Ecto neural progenitor cell (in vitro differentiated cells): ENCODE measurements around the gene DPYD.

Source experiments
- DNase-seq: peaks from one replicate; pipeline ENCODE4 v3.0.0-alpha.2; 2018; ENCODE audit warnings: low spot score

DPYD gene

DNA sequence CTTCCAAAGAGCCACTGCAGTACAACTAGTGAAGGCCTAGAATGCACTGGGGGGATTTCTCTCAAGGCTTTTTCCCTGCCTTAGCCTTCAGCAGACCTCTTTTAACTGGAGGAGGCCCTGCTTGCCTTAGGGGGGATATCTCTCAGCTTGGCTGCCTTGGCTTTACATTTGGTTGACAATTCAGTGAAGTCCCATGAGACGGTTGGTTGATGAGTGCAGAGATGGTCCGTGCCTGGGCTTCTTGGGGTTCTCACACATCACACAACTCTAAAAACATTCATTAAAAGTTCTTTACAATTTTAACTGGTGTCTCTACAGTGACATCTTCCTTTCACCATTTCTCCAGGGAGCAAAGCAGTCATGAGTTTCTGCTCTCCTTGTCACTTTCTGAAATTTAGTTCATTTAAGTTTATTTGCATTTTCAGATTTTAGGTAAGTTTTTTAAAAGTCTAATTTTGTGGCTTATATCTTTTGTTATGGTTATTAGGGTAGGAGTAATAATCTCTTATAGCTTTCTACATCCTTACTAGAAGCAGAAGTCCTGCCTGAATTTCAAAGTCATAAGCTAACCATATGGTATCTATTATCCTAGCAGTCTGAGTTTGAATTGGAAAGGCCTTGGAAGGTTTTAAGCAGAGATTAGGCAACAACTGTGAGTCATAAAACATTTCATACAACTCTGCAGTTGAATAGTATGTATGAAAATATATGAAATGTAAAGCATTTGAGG lies 487.6 kb downstream of the DPYD start:
- no peak for DNase-seq

DNA sequence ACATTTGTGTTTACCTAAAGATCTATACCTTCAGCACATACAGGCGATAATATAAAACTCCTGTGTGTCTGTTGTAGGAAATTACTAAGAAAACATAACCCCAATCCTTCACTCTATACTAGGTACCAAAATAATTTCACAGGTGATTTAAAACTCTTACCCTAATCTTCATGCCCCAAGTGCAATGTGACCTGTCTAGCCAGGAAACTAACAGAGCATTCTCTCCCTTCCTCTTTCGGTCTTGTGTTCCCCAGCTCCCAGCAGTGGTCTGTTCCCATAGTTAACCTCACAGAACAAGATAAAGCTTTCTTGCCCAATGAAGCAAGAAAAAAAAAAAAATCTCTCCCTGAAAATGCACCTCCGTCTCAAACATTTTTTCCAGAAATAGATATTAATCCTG lies 493.5 kb downstream of the DPYD start:
- DNase-seq, result no peak

DNA sequence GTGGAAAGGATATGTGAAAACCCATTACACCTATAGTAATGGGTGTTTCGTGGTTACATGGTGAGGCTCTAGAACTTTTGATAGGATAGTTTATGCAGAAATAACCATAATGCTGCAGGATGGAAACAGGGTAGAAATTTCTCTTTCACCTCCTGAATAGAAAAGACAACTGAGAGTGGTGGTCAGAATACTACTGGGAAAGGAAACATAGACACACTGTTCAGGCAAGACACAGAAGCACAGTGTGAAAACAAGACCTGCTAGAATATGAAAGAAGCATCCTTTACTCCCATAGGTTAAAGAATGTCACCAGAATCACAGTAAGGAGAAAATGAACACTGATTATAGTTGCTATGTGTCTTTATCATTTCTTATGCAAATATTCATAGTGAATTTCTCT lies 496.6 kb downstream of the DPYD start:
- DNase-seq, result no peak

DNA sequence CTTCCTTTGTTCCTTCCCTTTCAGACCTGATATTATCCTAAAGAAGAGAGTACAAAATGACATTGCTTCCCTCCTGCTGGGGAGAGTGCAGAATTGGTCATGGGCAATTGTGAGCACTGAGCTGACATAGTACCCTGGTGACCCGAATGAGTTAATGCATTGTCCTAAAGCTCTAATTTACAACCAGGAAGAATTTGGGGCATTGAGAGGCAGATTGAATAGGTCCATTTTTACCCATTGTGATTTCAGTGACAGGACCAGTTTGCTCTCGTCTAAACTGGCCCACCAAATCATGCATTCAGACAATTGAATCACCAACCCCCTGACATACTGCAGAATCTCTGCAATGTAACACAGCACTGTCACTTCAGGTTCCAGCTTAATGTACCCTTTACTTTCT lies 497.4 kb downstream of the DPYD start:
- no peak for DNase-seq

DNA sequence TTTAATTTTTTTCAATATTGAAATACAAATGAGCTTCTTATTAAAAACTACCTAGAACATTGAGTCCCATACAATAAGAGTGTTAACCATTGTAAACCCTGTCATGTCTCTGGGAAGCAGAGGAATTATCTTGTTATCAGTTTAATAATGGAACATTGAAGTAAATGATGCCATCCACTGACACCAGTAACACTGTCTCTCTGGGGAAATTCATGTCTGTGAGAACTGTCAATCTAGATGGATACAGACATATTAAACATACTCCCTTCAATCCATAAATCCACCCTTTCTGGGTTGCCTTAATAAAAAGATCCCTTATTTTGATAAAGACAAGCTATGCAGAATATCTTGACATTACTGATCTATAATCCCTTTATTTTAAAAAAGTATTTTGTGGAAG lies 503.2 kb downstream of the DPYD start:
- no peak for DNase-seq

DNA sequence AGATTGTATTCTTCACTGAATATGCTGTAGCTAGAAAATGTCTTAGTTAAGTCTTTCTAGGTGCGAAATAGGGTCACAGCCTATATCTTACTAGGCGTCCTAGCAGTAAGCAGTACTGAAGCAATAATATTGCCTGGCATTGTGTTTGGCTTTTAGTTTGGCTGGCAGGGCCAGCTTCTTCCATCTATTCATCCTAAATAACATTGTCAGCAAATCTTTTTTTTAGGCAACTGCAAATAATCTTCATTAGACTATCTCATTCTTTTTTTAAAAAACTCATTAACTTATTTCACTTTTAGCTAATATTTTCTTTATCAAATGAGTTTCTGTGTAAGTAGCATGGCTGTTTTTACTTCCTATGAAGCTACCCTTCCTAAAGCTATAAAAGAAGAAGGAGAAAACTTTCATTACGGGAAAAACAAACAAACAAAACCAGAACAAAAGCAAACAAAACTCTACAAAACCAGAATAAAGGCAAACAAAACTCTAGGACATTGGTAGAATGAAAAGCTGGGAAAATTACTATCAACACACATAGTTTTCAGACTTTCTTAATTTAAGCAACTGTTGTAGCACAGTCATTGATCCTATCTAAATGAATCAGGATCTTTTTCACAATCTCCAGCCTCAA lies 506.0 kb downstream of the DPYD start:
- no peak for DNase-seq

DNA sequence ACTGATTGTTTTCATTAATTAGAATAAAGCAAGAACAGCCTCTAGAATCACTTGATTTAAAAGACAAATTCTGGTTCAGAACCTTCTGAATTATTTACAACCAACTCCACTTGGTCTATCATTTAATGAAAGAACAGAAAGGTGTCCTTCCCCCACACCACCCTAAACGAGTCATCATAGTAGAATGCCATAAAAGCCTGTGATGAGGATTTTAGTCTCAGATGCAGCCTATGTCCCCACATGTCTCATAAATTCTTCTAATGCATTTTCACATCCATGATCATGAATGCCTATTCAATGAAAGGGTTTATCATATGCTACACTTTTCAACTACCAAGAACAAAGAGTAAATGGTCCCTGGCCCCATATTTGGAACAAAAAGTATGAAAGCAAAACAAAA lies 508.1 kb downstream of the DPYD start:
- DNase-seq, result no peak

DNA sequence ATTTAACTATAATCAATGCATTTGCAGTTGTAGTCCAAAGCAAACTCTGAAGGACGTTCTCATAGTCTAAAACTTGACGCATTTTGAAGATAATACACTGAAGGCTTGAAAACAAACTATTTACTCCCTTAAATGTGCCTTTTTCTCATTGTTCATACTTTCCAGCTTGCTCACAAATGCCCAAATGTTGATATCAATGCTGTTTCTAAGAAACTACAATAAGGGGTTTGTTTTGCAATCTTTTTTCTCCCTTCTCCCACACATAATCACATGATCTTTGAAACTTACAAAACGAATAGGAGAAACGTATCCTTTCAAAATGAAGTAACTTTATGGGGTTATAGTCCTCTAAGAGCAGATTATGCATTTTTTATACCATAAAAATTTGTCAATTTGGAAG lies 508.7 kb downstream of the DPYD start:
- DNase-seq, result no peak

DNA sequence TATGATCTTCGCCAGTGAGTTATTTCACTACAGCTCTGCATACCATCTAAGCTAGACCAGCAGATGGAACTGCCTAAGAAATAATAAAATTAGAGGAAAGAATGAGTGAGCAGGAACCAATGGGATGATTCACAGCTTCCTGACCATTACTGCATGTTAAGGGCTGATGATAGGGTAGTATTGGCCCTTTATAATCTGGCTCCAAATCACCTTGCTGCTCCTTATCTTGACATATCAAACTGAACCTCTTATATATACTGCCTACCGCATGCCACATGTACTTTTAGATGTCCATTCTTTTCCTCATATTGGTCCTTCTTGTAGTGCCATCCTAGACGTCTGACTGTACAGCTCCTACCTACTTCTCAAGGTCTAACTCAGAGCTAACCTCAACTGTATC lies 524.4 kb downstream of the DPYD start:
- DNase-seq, result no peak

DNA sequence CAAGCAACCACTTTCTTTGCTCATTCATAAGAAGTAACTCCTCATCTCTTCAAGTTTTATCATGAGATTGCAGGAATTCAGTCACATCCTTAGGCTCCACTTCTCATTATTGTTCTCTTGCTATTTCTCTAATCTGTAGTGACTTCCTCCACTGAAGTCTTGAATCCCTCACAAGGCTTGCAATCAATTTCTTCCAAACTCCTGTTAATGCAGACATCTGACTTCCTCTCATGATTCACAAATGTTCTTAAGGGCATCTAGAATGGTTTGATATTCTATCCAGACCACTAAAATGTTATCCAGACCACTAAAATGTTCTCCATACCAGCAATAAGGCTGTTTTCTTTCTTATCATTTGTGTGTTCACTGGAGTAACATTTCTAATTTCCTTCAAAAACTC lies 528.1 kb downstream of the DPYD start:
- DNase-seq, result no peak

DNA sequence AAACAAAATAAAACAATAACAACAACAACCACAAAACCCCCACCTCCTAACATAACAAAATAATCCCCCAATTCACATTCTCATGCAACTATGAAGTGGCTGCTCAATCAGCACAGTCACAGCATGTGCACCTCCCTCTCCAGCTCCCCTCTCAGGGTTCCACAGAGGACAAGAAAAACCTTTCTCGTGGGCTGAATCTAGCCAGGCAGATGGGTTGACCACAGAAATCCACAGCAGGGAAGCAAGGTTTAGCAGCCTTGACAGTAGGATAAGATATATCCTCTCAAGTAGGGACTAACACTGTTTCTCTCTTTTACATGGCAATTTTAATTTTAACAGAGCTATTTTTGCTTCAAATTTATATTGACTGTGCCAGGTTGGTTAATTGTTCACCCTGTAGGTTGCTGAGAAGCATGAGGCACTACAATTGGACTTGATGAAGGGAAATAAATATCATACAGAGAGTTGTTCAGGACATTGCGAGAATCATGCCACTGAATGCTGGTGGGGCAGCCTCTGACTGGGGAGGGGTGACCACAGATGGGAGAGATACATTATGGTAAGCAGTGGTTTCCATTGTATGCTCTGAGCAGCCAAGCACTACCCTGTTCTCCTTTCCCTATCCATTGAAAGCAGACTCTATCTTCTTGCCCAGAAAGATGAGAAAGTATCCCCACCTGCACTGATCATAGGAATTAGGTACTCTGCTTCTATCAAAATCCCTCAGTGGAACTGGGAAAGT lies 535.1 kb downstream of the DPYD start:
- DNase-seq, result no peak

DNA sequence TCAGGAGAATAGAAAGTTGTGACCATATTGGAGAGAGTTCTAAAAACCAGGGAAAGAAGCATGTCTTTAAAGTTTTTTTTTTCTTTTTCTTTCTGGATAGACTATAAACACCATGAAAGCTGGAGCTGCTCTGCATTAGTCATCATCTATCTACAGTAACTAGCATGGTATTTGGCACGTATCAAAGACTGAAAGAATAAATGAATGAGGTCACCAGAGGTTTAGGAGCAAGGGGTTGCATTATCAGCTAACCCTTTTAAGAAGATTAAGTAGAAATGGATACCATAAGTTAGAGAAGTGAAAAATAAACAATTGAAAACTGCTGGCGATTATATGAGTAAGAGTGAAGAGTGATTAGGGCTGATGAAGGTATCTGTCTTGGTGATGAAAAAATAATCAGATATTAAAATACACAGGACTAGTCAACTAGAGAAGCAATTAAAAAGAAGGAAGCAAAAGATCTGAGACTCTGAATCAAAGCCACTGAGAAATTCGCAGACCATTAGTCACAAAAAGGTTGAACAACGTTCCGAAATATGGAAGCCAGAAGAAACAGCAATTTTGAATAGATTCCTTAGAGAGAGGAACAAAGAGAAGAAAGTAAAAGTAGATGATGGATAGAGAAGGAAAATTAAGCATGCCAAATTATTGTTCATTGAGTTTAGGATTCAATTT lies 536.4 kb downstream of the DPYD start:
- no peak for DNase-seq

DNA sequence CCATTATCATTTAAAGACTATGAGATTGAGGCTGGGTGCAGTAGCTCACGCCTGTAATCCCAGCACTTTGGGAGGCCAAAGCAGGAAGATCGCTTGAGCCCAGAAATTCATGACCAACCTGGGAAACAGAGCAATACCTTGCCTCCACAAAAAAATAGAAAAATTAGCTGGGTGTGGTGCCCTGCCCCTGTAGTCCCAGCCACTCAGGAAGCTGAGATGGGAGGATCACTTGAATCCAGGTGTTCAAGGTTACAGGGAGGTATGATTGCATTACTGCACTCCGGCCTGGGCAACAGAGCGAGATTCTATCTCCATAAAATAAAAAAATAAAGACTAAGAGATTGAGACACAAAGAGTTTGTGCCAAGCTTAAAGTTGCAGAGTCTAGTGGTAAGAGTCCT lies 537.0 kb downstream of the DPYD start:
- DNase-seq, result no peak

DNA sequence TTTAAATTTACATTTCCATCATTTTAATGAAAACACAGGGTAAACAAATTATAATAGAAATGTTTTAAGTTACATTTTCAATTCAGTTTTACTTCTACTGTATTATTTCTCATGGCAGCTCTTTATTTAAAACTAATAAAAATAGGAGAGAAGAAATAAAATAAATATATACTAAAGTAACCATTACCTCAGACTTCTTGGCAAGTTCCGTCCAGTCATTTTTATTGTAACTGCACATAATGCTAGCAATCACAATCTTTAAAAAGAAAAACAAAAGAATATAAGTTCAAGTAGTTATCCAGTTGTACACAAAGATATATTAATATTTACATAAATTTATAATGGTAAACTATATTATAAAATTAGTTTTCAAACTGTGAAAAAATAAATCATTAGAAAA lies 538.6 kb downstream of the DPYD start:
- no peak for DNase-seq

DNA sequence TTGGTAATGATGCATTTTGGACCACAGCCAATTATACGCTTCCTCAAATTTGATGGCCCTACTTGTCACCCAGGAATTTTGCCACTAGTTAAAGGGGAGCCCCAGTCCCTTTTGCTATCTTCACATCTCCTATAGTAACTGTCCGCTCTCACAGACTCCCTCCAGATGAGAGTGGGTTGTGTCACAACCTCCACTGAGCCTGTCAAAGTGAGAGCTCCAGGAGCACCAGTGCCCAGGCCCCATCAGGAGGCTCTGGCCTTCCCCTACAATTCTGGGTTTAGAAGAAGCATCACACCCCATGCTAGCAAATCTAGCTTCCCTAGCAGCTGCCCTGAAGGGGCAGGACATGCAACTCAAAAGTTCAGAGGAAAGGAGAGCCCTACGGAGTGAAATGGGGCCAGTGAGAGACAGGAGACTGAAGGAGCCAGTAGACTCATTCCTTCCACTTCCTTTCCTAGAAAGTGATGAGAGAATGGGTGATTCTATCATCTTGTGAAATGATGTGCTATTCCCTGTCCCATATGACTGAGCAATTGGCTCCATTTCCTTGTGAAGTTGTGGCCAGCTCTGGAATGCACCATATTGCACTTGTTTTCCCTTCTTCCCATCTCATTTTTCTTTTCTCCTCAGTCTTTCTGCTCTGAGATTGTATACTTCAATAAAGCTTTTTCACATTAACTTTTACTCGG lies 541.3 kb downstream of the DPYD start:
- DNase-seq, result no peak

DNA sequence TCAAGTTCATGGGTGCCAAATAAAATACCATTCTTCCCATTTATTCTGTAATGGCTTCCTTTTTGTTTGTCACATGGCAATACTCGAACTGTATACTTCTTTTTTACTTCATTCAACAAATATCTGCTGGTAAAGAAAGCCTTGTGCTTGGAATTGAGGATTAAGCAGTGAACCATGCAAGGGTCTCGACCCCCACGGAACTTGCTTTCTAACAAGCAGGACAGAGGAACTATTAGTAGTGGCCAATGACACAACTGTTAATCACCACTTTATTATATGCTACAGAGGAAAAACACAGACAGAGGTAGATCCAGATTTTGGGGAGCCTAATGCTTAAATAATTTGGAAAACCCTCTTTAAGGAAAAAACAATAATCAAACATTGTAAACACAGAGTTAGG lies 542.2 kb downstream of the DPYD start:
- DNase-seq, result no peak

DNA sequence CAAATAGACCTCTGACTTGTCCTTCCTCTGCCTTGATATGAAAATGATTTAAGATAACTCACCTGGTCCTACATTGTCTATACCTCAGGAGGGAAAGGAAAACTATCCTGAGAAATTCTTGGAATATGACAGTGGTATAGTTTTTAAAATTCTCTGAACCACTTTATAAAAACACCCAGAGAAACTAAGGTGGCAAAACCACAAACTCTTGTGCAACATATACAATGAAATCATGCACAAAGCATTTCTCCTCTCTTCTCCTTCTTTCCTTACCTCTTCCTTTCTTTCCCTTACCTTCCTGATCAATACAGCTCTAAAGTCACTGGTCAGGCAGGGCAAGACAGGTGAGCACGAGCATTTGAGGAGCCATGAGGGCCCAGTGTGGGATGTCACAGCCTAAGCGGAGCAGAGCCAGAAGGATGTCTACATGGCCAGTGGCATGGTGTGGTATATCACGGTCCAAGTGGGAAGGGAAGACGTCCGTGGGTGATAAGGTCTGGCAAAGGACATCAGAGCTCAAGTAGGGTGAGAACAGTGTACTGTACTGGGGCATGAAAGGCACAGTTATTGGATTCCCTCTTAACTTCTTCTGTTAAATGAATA lies 543.3 kb downstream of the DPYD start:
- DNase-seq, result no peak

DNA sequence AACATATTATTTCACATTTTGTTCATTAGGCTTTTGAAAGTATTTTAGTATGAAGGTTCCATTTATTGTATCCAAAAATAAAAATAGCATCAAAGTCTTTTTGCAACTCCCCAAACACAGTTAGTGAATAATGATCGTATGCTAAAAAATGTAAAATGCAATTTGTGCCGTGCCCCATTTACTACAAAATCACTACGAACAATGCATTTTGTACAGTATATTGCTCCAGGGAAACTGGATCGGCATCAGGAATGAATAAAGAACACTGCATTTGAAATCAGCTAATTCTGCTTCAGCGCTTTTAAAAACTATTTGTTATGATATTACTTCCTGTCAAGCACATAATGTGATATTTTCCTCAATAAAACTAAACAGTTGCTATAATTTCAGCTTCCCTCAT lies 547.8 kb downstream of the DPYD start:
- no peak for DNase-seq

DNA sequence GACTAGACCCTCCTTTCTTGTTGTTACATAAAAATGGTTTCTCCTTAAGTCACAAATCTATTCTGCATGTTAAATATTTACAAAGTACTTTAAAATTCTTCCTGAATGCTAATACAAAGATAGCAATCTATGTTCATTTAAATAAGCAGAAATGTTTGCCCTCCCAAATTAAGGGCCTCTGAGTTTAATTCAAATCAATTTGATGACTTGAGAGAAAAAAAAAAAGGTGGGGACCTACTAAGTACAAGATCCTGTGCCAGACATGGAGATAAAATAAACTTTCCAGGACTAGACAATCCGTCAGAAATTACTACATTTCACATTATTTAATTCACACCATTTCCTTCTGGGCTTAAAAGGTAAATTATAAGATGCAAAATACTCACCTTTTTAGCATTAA lies 548.3 kb downstream of the DPYD start:
- DNase-seq, result no peak

DNA sequence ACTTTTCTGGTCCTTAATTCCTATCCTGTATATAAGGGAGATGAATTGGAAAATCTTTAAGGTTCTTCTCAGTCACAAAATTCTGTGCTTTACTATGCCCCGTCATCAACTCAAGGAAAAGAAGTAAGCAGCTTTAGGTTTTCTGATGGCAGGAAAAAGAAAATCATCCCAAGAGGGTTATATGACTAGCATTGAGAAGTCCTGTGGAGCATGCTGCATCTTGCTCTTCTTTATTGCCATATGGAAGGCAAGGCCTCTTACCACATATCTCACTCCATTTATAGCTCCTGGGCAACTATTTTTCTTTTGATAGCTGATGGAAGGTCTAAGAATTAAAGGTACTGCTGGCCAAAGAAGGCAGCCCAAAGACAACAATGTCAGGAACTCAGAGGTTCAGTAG lies 552.5 kb downstream of the DPYD start:
- no peak for DNase-seq

DNA sequence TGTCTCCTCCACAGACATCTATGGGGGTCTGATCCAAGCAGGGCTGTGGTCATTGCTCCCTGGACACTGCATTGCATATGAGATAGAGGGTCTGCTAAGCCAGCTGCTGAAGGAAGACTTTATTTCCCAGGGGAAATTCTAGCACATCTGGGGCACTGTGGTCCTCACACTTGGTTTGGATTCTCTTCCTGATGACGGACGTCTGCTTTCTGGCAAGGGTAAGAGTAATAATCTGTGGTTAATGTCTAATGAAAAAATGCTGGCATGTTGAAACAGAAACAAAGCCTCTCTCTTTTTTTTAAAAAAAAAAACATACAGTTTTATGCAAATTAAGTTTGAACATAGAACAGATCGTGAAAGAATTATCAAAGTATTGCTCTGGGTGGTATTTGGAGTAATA lies 553.9 kb downstream of the DPYD start:
- no peak for DNase-seq

DNA sequence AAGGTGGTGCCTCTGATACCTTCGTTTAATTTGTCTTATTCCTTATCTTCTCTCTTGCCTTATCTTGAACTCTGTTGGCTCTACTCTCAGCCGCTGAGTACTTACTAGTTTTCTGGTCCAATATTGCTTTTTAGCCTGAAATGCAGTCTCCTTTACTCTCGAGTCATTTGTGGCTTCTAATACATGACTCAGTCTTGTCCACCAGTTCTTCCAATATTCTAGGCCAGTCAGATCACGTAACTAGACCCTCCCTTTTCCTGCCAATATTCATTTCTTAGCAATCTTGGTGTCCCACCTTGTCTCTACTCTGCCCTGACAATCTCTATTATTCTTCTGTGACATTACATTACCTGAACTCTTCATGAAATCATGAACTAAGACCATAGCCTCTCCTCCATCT lies 555.8 kb downstream of the DPYD start:
- DNase-seq, result no peak
